ENCODE results near the gene BCAS3.
"Not testable (repeated sequence)": the region's sequence is repeated elsewhere in the genome, so short reads cannot be mapped to it uniquely, and the experiment has no call there.

BCAS3 gene

DNA sequence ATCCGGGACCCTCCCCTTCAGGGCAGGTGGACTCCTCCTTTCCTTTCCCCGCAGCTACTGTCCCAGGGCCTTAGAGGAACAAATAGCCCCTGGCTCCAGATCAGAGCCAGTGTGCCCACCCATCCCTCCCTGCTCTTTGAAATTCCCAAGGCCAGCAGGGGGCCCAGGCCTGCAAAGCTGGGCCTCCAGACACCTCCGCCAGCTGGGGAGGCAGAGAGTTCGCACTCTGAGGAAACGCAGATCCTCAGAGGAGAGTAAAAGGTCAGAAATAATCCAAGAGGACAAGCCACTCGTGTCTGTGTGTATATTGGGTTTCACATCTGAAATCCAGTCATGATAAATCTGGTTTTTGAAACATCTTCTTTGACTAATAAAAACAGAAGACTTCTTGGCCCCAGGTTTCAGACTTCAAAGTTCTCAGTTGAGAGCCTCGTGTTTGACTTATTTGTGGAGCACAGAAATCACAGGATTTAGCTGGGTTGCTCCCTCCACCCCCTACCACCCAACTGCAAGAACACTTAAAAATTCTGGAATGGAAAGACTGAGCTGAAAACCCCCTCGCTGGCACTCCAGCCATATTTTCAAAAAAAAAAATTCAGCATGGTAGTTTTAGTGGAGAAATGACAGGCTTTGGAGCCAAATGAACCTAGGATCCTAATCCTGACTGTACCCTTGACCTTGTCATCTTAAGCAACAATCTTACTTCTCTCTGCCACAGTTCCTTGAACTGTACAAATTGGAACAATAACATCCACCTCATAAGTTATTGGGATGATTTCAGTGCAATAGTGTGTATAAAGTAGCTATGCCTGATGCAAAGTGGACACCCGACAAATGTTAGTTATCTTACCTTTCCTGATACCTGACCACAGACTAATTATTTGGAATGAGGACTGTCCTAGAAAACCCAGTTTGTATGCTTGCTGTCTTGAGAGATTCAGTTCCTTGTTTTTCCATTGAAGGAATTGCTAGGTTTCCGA lies 677.5 kb downstream of the BCAS3 start:
- DNase-seq, result no peak

GRCh38 chr17:61357061-61357460 lies 679.4 kb downstream of the BCAS3 start:
- DNase-seq, result not testable (repeated sequence)

DNA sequence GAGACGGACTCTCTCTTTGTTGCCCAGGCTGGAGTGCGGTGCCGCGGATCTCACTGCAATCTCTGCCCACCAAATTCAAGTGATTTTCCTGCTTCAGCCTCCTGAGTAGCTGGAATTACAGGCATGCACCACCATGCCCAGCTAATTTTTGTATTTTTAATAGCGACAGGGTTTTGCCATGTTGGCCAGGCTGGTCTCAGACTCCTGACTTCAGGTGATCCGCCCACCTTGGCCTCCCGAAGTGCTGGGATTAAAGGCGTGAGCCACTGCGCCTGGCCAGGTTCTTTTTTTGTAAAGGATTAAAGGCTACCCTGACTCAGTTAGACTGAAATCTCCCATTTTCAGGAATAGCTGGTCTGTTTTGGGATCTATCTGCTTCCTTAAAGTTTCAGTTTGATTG lies 681.9 kb downstream of the BCAS3 start:
- not testable (repeated sequence) for DNase-seq

DNA sequence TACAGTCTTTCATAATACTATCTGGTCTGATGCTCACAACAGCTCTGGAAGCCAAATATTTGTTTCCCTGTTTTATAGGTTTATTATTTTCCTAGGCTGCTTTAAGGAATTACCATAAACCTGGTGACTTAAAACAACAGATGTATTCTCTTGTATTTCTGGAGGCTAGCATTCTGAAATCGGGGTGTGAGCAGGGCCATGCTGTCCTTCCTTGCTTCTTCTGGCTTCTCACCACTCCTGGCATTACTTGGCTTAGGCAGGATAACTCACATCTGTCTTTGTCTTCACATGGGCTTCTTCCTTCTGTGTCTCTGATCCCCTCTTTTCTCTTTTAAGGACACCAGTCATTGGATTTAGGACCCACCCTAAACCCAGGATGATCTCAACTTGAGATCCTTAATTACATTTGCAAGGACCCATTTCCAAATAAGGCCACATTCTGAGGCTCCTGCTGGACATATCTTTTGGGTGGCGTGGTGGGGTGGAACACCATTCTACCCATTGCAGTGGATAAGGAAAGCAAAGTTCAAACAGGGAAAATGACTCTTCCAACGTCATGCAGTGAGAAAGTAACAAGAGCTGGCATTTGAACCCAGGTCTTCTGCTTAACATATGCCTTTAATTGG lies 682.8 kb downstream of the BCAS3 start:
- DNase-seq, result no peak

- no peak for DNase-seq
Measured at GRCh38 chr17:61361084-61361483, 683.4 kb downstream of the BCAS3 start.

DNA sequence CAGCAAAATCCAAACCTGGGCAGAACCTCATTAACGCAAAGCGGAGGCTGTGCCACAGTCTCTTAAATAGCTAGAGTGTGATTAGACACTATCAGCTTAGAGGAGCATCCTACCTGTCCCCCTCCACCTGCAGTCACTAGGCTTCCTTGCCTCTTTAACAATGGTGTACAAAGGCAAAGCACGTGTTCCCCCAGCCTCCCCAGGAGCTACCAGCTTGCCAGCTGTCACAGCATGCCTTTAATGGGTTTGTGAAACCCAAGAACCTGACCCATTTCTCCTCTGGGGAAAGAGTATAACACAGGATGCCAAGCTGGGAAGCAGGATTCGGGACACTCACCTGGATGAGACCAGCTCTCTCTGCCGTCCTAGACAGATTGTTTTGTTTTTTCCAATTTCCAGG lies 684.7 kb downstream of the BCAS3 start:
- no peak for DNase-seq

- DNase-seq, result no peak
Measured at GRCh38 chr17:61362852-61363600, 685.4 kb downstream of the BCAS3 start.

DNA sequence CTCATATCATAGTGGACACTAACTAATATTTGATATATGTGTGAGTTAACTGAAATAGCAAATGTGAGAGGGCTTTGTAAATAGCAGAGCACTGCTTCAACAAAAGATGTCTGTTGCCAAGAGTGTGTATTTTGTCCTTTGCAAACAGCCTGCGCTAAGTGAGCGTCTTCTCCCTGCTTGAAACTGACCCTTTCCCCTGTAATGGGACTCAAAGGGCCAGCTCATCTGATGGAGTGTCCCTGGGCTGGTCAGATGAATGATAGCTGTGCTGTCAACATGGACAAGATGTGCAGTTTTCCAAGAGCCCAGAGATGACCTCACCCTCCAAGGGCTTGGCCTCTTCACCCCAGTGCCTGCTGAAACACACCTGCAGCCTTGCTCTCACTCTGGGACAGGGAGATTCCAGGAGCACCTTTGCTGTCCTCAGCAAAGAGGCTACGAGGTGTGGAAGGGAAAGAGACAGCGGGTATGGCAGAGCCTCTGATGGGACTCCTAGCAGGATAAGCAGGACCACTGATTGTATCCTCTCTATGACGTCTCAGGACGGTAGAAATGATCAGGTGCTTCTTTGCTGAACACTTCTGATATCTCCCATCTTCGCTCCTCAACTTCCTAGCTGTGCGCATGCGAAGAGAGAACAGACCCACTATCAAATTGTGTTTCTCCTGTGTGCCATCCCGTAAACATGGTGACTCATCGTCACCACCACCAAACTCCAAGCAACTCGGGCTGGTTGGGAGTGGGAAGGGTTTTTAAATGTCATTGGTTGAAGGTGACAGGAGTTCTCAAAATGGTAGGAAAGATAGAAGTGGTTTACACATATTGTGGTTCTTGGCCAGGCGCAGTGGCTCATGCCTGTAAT lies 686.2 kb downstream of the BCAS3 start:
- DNase-seq, result no peak

DNA sequence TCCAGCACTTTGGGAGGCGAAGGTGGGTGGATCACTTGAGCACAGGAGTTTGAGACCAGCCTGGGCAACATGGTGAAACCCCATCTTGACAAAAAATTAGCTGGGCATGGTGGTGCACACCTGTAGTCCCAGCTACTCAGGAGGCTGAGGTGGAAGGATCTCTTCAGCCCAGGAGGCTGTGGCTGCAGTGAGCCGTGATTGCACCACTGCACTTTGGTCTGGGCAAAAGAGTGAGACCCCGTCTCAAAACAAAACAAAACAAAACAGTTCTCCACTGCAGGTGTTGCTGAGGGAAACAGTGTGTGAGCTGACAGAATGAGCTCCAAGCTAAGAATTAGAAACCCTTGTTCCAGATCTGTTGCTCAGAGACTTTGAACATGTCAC lies 686.8 kb downstream of the BCAS3 start:
- no peak for DNase-seq

DNA sequence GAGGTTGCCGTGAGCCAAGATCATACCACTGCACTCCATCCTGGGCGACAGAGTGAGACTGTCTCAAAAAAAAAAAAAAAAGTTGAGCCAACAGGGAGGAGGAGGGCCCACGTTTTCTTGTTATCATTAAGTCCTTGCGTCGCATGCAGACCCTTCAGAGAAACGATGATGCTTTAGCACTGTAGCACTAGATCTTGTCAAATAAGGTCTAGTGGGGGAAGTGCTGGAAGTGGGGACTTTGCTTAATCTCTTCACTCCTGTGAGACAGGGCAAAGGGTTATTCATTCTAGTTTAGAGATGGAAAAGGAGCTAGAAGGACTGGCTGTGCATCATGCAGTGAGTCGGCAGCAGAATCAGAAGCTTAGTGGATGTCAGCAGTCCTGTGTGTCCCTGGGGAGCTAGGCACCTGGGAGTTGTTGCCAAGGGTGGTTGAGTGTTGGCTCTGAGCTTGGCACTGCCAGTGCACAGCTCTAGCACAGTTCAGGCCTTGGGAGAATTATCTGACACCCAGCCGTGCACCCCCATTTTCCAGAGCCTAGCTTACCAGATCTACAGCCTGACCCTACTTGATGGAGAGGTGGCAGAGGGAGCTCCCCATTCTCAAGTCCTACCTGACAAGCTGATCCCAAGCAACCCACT lies 688.5 kb downstream of the BCAS3 start:
- DNase-seq, result no peak

- DNase-seq, result no peak
Measured at GRCh38 chr17:61366715-61367413, 689.2 kb downstream of the BCAS3 start.

- no peak for DNase-seq
Measured at GRCh38 chr17:61368049-61368831, 690.6 kb downstream of the BCAS3 start.

GRCh38 chr17:61368832-61369450 lies 691.3 kb downstream of the BCAS3 start:
- DNase-seq, result no peak

GRCh38 chr17:61369751-61370150 lies 692.1 kb downstream of the BCAS3 start:
- no peak for DNase-seq

DNA sequence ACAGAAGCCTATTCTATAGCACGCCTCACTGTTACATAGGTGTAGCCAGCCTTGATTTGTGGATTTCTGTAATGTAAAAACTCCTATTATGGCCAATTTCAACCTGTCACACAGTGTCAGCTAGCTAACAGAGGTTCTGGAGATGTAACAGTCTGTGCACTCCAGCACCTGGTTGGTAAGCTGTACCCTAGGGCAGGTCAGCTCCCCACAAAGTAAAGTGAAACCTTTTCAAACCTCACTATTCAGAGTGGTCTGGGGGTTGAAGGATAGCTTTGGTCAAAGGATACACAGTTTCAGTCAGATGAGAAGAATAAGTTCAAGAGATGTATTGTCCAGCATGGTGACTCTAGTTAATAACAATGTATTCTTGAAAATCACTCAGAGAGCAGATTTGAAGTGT lies 693.5 kb downstream of the BCAS3 start:
- DNase-seq, result no peak

DNA sequence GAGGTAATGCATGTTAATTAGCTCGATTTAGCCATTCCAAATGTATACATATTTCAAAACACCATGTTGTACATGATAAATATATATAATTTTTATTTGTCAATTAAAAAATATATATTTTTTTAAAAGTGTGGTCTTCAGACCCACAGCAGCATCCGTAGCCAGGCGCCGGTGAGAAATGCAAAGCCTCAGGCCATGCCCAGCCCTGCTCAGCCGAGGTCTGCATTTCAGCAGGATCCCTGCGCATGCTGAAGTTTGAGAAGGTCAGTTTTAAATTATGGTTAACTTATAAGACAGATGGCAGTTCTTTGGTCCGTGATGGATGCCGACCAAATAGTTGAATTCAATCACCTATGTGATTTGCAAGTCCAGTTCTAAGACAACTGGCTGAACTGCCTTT lies 694.0 kb downstream of the BCAS3 start:
- no peak for DNase-seq

- no peak for DNase-seq
Measured at GRCh38 chr17:61372436-61372835, 694.8 kb downstream of the BCAS3 start.

GRCh38 chr17:61376931-61377838 lies 699.5 kb downstream of the BCAS3 start:
- DNase-seq, result no peak
